ENCODE measurements around the gene ICOS.

The ICOS gene

GRCh38 chr2:203936535-203936934, at the start of gene ICOS:
ICOS (plus strand) TSS chr2:203936763; CDS start chr2:203936815, 52 bp downstream.
- no peak for DNase-seq

GRCh38 chr2:203887677-203888076, 48.9 kb upstream of the ICOS start:
- DNase-seq: no peak

GRCh38 chr2:203889542-203889941, 47.0 kb upstream of the ICOS start:
- no peak for DNase-seq

GRCh38 chr2:203889944-203890343, 46.6 kb upstream of the ICOS start:
- DNase-seq: no peak

GRCh38 chr2:203890733-203891132, 45.8 kb upstream of the ICOS start:
- DNase-seq: no peak

- DNase-seq: no peak
These were observed 45.1 kb upstream of the ICOS start for GRCh38 chr2:203891474-203891873.

GRCh38 chr2:203892207-203892606, 44.4 kb upstream of the ICOS start:
- no peak for DNase-seq

- DNase-seq: no peak
These were observed 43.2 kb upstream of the ICOS start for GRCh38 chr2:203893401-203893800.

- DNase-seq: no peak
These were observed 42.7 kb upstream of the ICOS start for GRCh38 chr2:203893840-203894239.

- DNase-seq: no peak
These were observed 42.3 kb upstream of the ICOS start for GRCh38 chr2:203894262-203894661.

- no peak for DNase-seq
These were observed 39.0 kb upstream of the ICOS start for GRCh38 chr2:203897544-203897943.

- no peak for DNase-seq
These were observed 37.9 kb upstream of the ICOS start for GRCh38 chr2:203898657-203899056.

GRCh38 chr2:203900253-203900652, 36.3 kb upstream of the ICOS start:
- no peak for DNase-seq

GRCh38 chr2:203904022-203904421, 32.5 kb upstream of the ICOS start:
- DNase-seq: no peak

- DNase-seq: no peak
These were observed 30.9 kb upstream of the ICOS start for GRCh38 chr2:203905656-203906055.

- DNase-seq: no peak
These were observed 28.3 kb upstream of the ICOS start for GRCh38 chr2:203908066-203908796.

GRCh38 chr2:203908797-203909185, 27.8 kb upstream of the ICOS start:
- DNase-seq: no peak

GRCh38 chr2:203909261-203909967, 27.1 kb upstream of the ICOS start:
- no peak for DNase-seq

- DNase-seq: no peak
These were observed 26.6 kb upstream of the ICOS start for GRCh38 chr2:203909974-203910373.

- no peak for DNase-seq
These were observed 22.6 kb upstream of the ICOS start for GRCh38 chr2:203913947-203914346.

- no peak for DNase-seq
These were observed 21.9 kb upstream of the ICOS start for GRCh38 chr2:203914546-203915182.

GRCh38 chr2:203915256-203915655, 21.3 kb upstream of the ICOS start:
- DNase-seq: no peak

GRCh38 chr2:203916756-203917155, 19.8 kb upstream of the ICOS start:
- DNase-seq: no peak

GRCh38 chr2:203918264-203918663, 18.3 kb upstream of the ICOS start:
- DNase-seq: no peak
